ENCODE results near the gene BOLA3. TPM values are rescaled to one million over a fixed set of nuclear protein-coding genes. Genes with fewer than 3 reads are reported as not detected.

Gene BOLA3
- total and polyA plus RNA-seq, 2 donors (not counting 1 experiment from before 2014, with no cell fraction given) = 6.5 to 8.5 TPM

DNA sequence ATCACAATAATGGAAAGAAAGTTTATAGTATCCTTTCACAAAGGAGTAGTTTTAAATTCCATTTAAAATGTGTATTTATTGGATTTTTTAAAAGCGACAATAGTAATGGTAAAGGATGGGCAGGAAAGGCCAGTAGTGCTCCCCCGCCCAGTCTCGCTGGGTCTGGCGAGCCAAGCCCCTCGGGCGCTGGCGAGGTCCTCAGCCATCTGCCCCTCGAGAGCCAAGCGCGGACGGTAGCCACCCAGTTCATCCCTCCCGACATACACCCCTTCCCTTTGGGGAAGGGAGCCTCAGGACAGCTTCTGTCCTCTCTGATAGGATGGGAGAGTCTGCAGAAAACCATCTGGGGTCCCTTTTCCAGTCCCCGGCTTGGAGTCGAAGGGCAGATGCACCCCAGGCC is 45.2 kb downstream of the BOLA3 start:
- intact Hi-C loops (cut with micrococcal nuclease) = no loop called here

DNA sequence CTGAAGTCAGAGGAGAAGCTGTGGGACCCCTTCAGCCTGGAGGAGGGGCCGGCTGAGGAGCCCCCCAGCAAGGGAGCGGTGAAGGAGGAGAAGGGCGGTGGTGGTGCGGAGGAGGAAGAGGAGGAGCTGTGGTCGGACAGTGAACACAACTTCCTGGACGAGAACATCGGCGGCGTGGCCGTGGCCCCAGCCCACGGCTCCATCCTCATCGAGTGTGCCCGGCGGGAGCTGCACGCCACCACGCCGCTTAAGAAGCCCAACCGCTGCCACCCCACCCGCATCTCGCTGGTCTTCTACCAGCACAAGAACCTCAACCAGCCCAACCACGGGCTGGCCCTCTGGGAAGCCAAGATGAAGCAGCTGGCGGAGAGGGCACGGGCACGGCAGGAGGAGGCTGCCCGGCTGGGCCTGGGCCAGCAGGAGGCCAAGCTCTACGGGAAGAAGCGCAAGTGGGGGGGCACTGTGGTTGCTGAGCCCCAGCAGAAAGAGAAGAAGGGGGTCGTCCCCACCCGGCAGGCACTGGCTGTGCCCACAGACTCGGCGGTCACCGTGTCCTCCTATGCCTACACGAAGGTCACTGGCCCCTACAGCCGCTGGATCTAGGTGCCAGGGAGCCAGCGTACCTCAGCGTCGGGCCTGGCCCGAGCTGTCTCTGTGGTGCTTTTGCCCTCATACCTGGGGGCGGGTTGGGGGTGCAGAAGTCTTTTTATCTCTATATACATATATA is 46.0 kb downstream of the BOLA3 start:
- no peaks in the 10 kb centered on the region for H4K20me1 ChIP-seq (ENCODE audit: control insufficient read depth, insufficient read depth, low read length, poor library complexity, severe bottlenecking)
- no peak overlapping the region for H3K4me2 ChIP-seq (replicated peaks; ENCODE audit: low read depth, low read length, poor library complexity, severe bottlenecking)
- intact Hi-C loops (cut with micrococcal nuclease) = no loop called here
- no peaks in the 10 kb centered on the region for H3K4me1 ChIP-seq (ENCODE audit: control insufficient read depth in 2 of 2, insufficient read depth in 2 of 2, low read length in 2 of 2)
- no peak overlapping the region for H2AFZ ChIP-seq (ENCODE audit: insufficient read depth, low read depth, low read length, poor library complexity, severe bottlenecking)
- Mint-ChIP-seq H3K27me3 (no peaks in the 10 kb centered on the region), H3K27ac (no peak overlapping the region), H3K4me3 (no peak overlapping the region), H3K9me3 (ENCODE audit: insufficient read depth) (no peaks in the 10 kb centered on the region), H3K4me1 (no peaks in the 10 kb centered on the region)
- ATAC-seq (ENCODE audit: low read depth) (no peak), DNase-seq (no peak)
- POLR2A ChIA-PET = no interaction called here
- peaks cover 1 to 44% of the 10 kb centered on the region in 2 experiments for H3K36me3 ChIP-seq (replicated peaks in 1 of 2; ENCODE audit: control extremely low read depth in 1 of 2, control insufficient read depth in 1 of 2, extremely low read depth in 1 of 2, insufficient read depth in 2 of 2, low read length in 1 of 2)
- H3K27ac ChIP-seq (ENCODE audit: low read length in 2 of 2) = no peak overlapping the region
- no peaks in the 10 kb centered on the region for H3K9me3 ChIP-seq (ENCODE audit: control extremely low read depth in 1 of 3, control insufficient read depth in 2 of 3, insufficient read depth in 1 of 3, low read length in 2 of 3)
- H3K27me3 ChIP-seq (replicated peaks in 1 of 4; ENCODE audit: control extremely low read depth in 1 of 4, control insufficient read depth in 3 of 4, insufficient read depth in 4 of 4, low read length in 3 of 4) = no peaks in the 10 kb centered on the region
- no peak for TF ChIP-seq EZH2 (IDR thresholded peaks at IDR 0.05; ENCODE audit: borderline replicate concordance, insufficient read depth, low read depth, low read length, poor library complexity, severe bottlenecking)
- TF ChIP-seq, protein P1, sequence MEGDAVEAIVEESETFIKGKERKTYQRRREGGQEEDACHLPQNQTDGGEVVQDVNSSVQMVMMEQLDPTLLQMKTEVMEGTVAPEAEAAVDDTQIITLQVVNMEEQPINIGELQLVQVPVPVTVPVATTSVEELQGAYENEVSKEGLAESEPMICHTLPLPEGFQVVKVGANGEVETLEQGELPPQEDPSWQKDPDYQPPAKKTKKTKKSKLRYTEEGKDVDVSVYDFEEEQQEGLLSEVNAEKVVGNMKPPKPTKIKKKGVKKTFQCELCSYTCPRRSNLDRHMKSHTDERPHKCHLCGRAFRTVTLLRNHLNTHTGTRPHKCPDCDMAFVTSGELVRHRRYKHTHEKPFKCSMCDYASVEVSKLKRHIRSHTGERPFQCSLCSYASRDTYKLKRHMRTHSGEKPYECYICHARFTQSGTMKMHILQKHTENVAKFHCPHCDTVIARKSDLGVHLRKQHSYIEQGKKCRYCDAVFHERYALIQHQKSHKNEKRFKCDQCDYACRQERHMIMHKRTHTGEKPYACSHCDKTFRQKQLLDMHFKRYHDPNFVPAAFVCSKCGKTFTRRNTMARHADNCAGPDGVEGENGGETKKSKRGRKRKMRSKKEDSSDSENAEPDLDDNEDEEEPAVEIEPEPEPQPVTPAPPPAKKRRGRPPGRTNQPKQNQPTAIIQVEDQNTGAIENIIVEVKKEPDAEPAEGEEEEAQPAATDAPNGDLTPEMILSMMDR (IDR thresholded peaks at IDR 0.05) = no peak
- H3K79me2 ChIP-seq (ENCODE audit: control insufficient read depth, insufficient read depth, low read length) = no peaks in the 10 kb centered on the region
- no peak overlapping the region for H3K4me3 ChIP-seq (ENCODE audit: control extremely low read depth in 1 of 5, extremely low read depth in 1 of 5, insufficient read depth in 1 of 5, low read depth in 2 of 5, low read length in 4 of 5)
- no peak overlapping the region for H3K9ac ChIP-seq (ENCODE audit: low read length)
- CTCF ChIA-PET = no interaction called here
- 97% methylated on average over 34 of the region's 39 CpGs for WGBS (ENCODE audit: insufficient coverage)

More for the DNA sequence above, 45.2 kb downstream of the BOLA3 start:
- ChIA-PET POLR2A (no interaction called here), CTCF (interaction anchor here (1.0 kb wide), 1 partner anchor 195 kb away, joined by 3 read pairs; no protein-coding TSS in a partner anchor)
- no peaks in the 10 kb centered on the region for H3K27me3 ChIP-seq (replicated peaks in 1 of 4; ENCODE audit: control extremely low read depth in 1 of 4, control insufficient read depth in 3 of 4, insufficient read depth in 4 of 4, low read length in 3 of 4)
- H3K27ac ChIP-seq (ENCODE audit: low read length in 2 of 2) = no peak overlapping the region
- H3K36me3 ChIP-seq (replicated peaks in 1 of 2; ENCODE audit: control extremely low read depth in 1 of 2, control insufficient read depth in 1 of 2, extremely low read depth in 1 of 2, insufficient read depth in 2 of 2, low read length in 1 of 2) = peaks cover 1 to 45% of the 10 kb centered on the region in 2 experiments
- ATAC-seq (ENCODE audit: low read depth) = no peak
- H3K4me1 ChIP-seq (ENCODE audit: control insufficient read depth in 2 of 2, insufficient read depth in 2 of 2, low read length in 2 of 2) = no peaks in the 10 kb centered on the region
- WGBS (ENCODE audit: insufficient coverage) = 96% methylated on average over 8 of the region's 14 CpGs
- H3K4me1 Mint-ChIP-seq = no peaks in the 10 kb centered on the region
- no peaks in the 10 kb centered on the region for H3K9me3 Mint-ChIP-seq (ENCODE audit: insufficient read depth)
- H3K27me3 Mint-ChIP-seq = no peaks in the 10 kb centered on the region
- no peak overlapping the region for H3K27ac Mint-ChIP-seq
- no peaks in the 10 kb centered on the region for H4K20me1 ChIP-seq (ENCODE audit: control insufficient read depth, insufficient read depth, low read length, poor library complexity, severe bottlenecking)
- no peak overlapping the region for H3K4me2 ChIP-seq (replicated peaks; ENCODE audit: low read depth, low read length, poor library complexity, severe bottlenecking)
- no peak overlapping the region for H3K4me3 Mint-ChIP-seq
- no peak overlapping the region for H2AFZ ChIP-seq (ENCODE audit: insufficient read depth, low read depth, low read length, poor library complexity, severe bottlenecking)
- DNase-seq = no peak
- no peaks in the 10 kb centered on the region for H3K79me2 ChIP-seq (ENCODE audit: control insufficient read depth, insufficient read depth, low read length)
- no peaks in the 10 kb centered on the region for H3K9me3 ChIP-seq (ENCODE audit: control extremely low read depth in 1 of 3, control insufficient read depth in 2 of 3, insufficient read depth in 1 of 3, low read length in 2 of 3)
- H3K4me3 ChIP-seq (ENCODE audit: control extremely low read depth in 1 of 5, extremely low read depth in 1 of 5, insufficient read depth in 1 of 5, low read depth in 2 of 5, low read length in 4 of 5) = no peak overlapping the region
- no peak overlapping the region for H3K9ac ChIP-seq (ENCODE audit: low read length)
- TF ChIP-seq EZH2 (IDR thresholded peaks at IDR 0.05; ENCODE audit: borderline replicate concordance, insufficient read depth, low read depth, low read length, poor library complexity, severe bottlenecking) = no peak
- TF ChIP-seq, protein P1 (IDR thresholded peaks at IDR 0.05) = no peak
